Umbilical cord (tissue), 2 donors: ENCODE results near the gene ERC1. TPM values are rescaled to one million over a fixed set of nuclear protein-coding genes. Genes with fewer than 3 reads are reported as not detected.

ENCODE experiments used
- DNase-seq: peaks from one replicate; pipeline ENCODE4 v3.0.0-alpha.2; 2015; ENCODE audit warnings: low spot score
- total RNA-seq: library from RNA; depleted of rRNA; stranded (reverse); fragments of >200 nt; gene quantifications from one replicate; pipeline ENCODE4 v1.2.3, GENCODE V29; 2014; ENCODE audit warnings: low replicate concordance; ENCODE audit not compliant: insufficient read depth

ERC1 gene
- total RNA-seq, 1 donor from 2014 or later = 124 TPM

GRCh38 chr12:1474041-1474573 is 483.1 kb downstream of the ERC1 start:
- DNase-seq = peak; percentile 92

GRCh38 chr12:1474574-1475153 is 483.6 kb downstream of the ERC1 start:
- DNase-seq = peak; percentile 87

GRCh38 chr12:1479645-1480044 is 488.6 kb downstream of the ERC1 start:
- DNase-seq = no peak

GRCh38 chr12:1481326-1481725 is 490.3 kb downstream of the ERC1 start:
- peak; percentile 86 for DNase-seq

- peak; percentile 67 for DNase-seq
These were observed 490.9 kb downstream of the ERC1 start for GRCh38 chr12:1481906-1482305.

GRCh38 chr12:1488908-1489381 is 497.9 kb downstream of the ERC1 start:
- DNase-seq = no peak

- no peak for DNase-seq
These were observed 501.1 kb downstream of the ERC1 start for GRCh38 chr12:1491983-1492697.

- DNase-seq = no peak
These were observed 502.9 kb downstream of the ERC1 start for GRCh38 chr12:1493781-1494565.

GRCh38 chr12:1494856-1495255 is 503.8 kb downstream of the ERC1 start:
- no peak for DNase-seq

GRCh38 chr12:1496162-1496900 is 505.3 kb downstream of the ERC1 start:
- DNase-seq = peak; percentile 84

- no peak for DNase-seq
These were observed 506.1 kb downstream of the ERC1 start for GRCh38 chr12:1497161-1497560.

- no peak for DNase-seq
These were observed 507.2 kb downstream of the ERC1 start for GRCh38 chr12:1498199-1498740.

- no peak for DNase-seq
These were observed 508.3 kb downstream of the ERC1 start for GRCh38 chr12:1499351-1499750.

GRCh38 chr12:1500095-1500801 is 509.2 kb downstream of the ERC1 start:
- DNase-seq = peak; percentile 45

GRCh38 chr12:1501001-1501400 is 510.0 kb downstream of the ERC1 start:
- DNase-seq = no peak

- no peak for DNase-seq
These were observed 510.8 kb downstream of the ERC1 start for GRCh38 chr12:1501695-1502378.

- peak; percentile 45 for DNase-seq
These were observed 511.3 kb downstream of the ERC1 start for GRCh38 chr12:1502379-1502720.

- no peak for DNase-seq
These were observed 511.8 kb downstream of the ERC1 start for GRCh38 chr12:1502831-1503230.

- no peak for DNase-seq
These were observed 512.3 kb downstream of the ERC1 start for GRCh38 chr12:1503281-1503711.

- DNase-seq = no peak
These were observed 513.4 kb downstream of the ERC1 start for GRCh38 chr12:1504304-1504894.
